HG02938 (cell line): ENCODE results near the gene PRG2.
"Not testable (repeated sequence)": the region's sequence is repeated elsewhere in the genome, so short reads cannot be mapped to it uniquely, and the experiment has no call there.

Experiments used
- ATAC-seq: cut with Tn5 transposase; IDR thresholded peaks from one replicate; pipeline ENCODE4 v1.9.1; 2021; ENCODE audit warnings: mild to moderate bottlenecking, moderate library complexity; ENCODE audit not compliant: unreplicated experiment

Gene PRG2

GRCh38 chr11:57349491-57350274 lies 40.8 kb downstream of the PRG2 start:
- ATAC-seq = no peak

GRCh38 chr11:57348636-57349313 lies 41.7 kb downstream of the PRG2 start:
- no peak for ATAC-seq

GRCh38 chr11:57348052-57348451 lies 42.4 kb downstream of the PRG2 start:
- ATAC-seq = no peak

- ATAC-seq = no peak
These were observed 43.1 kb downstream of the PRG2 start for GRCh38 chr11:57347336-57347735.

GRCh38 chr11:57345555-57346211 lies 44.8 kb downstream of the PRG2 start:
- peak; percentile 69 for ATAC-seq

- ATAC-seq = no peak
These were observed 45.6 kb downstream of the PRG2 start for GRCh38 chr11:57344826-57345225.

- no peak for ATAC-seq
These were observed 46.6 kb downstream of the PRG2 start for GRCh38 chr11:57343825-57344224.

GRCh38 chr11:57342702-57343101 lies 47.7 kb downstream of the PRG2 start:
- no peak for ATAC-seq

GRCh38 chr11:57341250-57341808 lies 49.1 kb downstream of the PRG2 start:
- ATAC-seq = no peak

- ATAC-seq = no peak
These were observed 50.3 kb downstream of the PRG2 start for GRCh38 chr11:57340039-57340615.

GRCh38 chr11:57339328-57339727 lies 51.1 kb downstream of the PRG2 start:
- ATAC-seq = no peak

GRCh38 chr11:57338142-57338541 lies 52.3 kb downstream of the PRG2 start, which contains the start of gene P2RX3:
Gene P2RX3, plus strand, starts transcription at chr11:57338352. Its CDS starts 199 bp downstream, at chr11:57338551.
- ATAC-seq = no peak

- not testable (repeated sequence) for ATAC-seq
These were observed 53.6 kb downstream of the PRG2 start for GRCh38 chr11:57336856-57337255.
